CD14-positive monocyte (primary cell): Measurements from ENCODE around the gene MAST2. TPM values are rescaled to one million over a fixed set of nuclear protein-coding genes. Genes with fewer than 3 reads are reported as not detected.
"Not testable (repeated sequence)": the region's sequence is repeated elsewhere in the genome, so short reads cannot be mapped to it uniquely, and the experiment has no call there.

Experiments
- DNase-seq, 3 donors: peaks; one replicate each; pipeline ENCODE4 v3.0.0-alpha.2; 2011 to 2022
- H2AFZ ChIP-seq: 2 replicates; pipeline ENCODE4 v1.6.0; 2012; ENCODE audit warnings: mild to moderate bottlenecking, low read depth, low read length, inconsistent platforms; ENCODE audit not compliant: insufficient read depth, poor library complexity, severe bottlenecking
- H3K27ac ChIP-seq, 2 donors: 1 replicate in 1 of 2; 2 replicates in 1 of 2; pipeline ENCODE4 v1.5.1; 2012 to 2013; ENCODE audit warnings: low read length in 2 of 2, control low read depth in 1 of 2, inconsistent platforms in 1 of 2, low read depth in 1 of 2, mild to moderate bottlenecking in 1 of 2
- H3K27me3 ChIP-seq, 2 donors: one replicate each; pipeline versions ENCODE4 v1.6.0 to v1.6.1; 2011 to 2013; ENCODE audit warnings: low read length in 2 of 2; ENCODE audit not compliant: control insufficient read depth in 2 of 2, insufficient read depth in 2 of 2
- H3K36me3 ChIP-seq, 2 donors: replicated peaks in 1 of 2; 1 replicate in 1 of 2; 2 replicates in 1 of 2; pipeline versions ENCODE4 v1.5.1 to v1.6.1; 2012 to 2013; ENCODE audit warnings: low read length in 2 of 2, control low read depth in 1 of 2, inconsistent platforms in 1 of 2, mild to moderate bottlenecking in 1 of 2; ENCODE audit not compliant: insufficient read depth in 2 of 2, control insufficient read depth in 1 of 2
- H3K4me1 ChIP-seq, 2 donors: 1 replicate in 1 of 2; 2 replicates in 1 of 2; pipeline versions ENCODE4 v1.5.1 to v1.6.1; 2012 to 2013; ENCODE audit warnings: low read length in 2 of 2, control low read depth in 1 of 2, inconsistent platforms in 1 of 2, mild to moderate bottlenecking in 1 of 2, moderate library complexity in 1 of 2; ENCODE audit not compliant: insufficient read depth in 2 of 2, control insufficient read depth in 1 of 2
- H3K4me2 ChIP-seq: replicated peaks from 2 replicates; pipeline ENCODE3; 2012; ENCODE audit warnings: low read length, moderate library complexity, mild to moderate bottlenecking; ENCODE audit not compliant: poor library complexity, severe bottlenecking; ENCODE audit errors: extremely low read depth
- H3K4me3 ChIP-seq, 3 experiments: fragments of 200-600 bp in 1 of 3; sonication (generic) in 1 of 3; replicated peaks in 1 of 3; 1 replicate in 2 of 3; 2 replicates in 1 of 3; pipeline ENCODE4 v1.5.1; 2011 to 2013; ENCODE audit warnings: low read length in 3 of 3, mild to moderate bottlenecking in 3 of 3, control low read depth in 2 of 3, low read depth in 2 of 3, inconsistent platforms in 1 of 3, moderate library complexity in 1 of 3
- H3K79me2 ChIP-seq: 2 replicates; pipeline ENCODE4 v1.6.0; 2012; ENCODE audit warnings: mild to moderate bottlenecking, control low read depth, inconsistent platforms, low read length, moderate library complexity; ENCODE audit not compliant: insufficient read depth
- H3K9ac ChIP-seq: 2 replicates; pipeline ENCODE4 v1.6.0; 2017; ENCODE audit warnings: low read length, mild to moderate bottlenecking; ENCODE audit not compliant: insufficient read depth, poor library complexity, severe bottlenecking
- H3K9me3 ChIP-seq, 2 donors: replicated peaks in 1 of 2; 1 replicate in 1 of 2; 2 replicates in 1 of 2; pipeline versions ENCODE4 v1.5.1 to v1.6.1; 2012 to 2013; ENCODE audit warnings: low read length in 2 of 2, control low read depth in 1 of 2; ENCODE audit not compliant: control insufficient read depth in 1 of 2, insufficient read depth in 1 of 2
- H4K20me1 ChIP-seq: 2 replicates; pipeline ENCODE4 v1.6.0; 2012; ENCODE audit warnings: mild to moderate bottlenecking, low read length, control low read depth, moderate library complexity; ENCODE audit not compliant: insufficient read depth
- H3K27ac Mint-ChIP-seq, 7 donors: one replicate each; pipeline ENCODE4 v1.8.0; 2020; ENCODE audit warnings: mild to moderate bottlenecking in 7 of 7, mixed read lengths in 7 of 7, moderate library complexity in 6 of 7, inconsistent platforms in 2 of 7
- H3K27me3 Mint-ChIP-seq, 3 donors: one replicate each; pipeline ENCODE4 v1.8.0; 2021 to 2022; ENCODE audit warnings: low read depth in 3 of 3, mild to moderate bottlenecking in 3 of 3, mixed read lengths in 3 of 3, moderate library complexity in 3 of 3, inconsistent platforms in 1 of 3
- H3K36me3 Mint-ChIP-seq, 2 donors: one replicate each; pipeline ENCODE4 v1.8.0; 2020; ENCODE audit warnings: mixed read lengths in 2 of 2, inconsistent platforms in 1 of 2, mild to moderate bottlenecking in 1 of 2
- H3K4me1 Mint-ChIP-seq: one replicate; pipeline ENCODE4 v1.8.0; 2020; ENCODE audit warnings: mild to moderate bottlenecking, mixed read lengths
- H3K4me3 Mint-ChIP-seq, 2 donors: one replicate each; pipeline ENCODE4 v1.8.0; 2020; ENCODE audit warnings: mild to moderate bottlenecking in 2 of 2, mixed read lengths in 2 of 2, moderate library complexity in 1 of 2
- H3K9me3 Mint-ChIP-seq, 7 donors: one replicate each; pipeline ENCODE4 v1.8.0; 2020 to 2022; ENCODE audit warnings: mixed read lengths in 7 of 7, mild to moderate bottlenecking in 6 of 7, moderate library complexity in 6 of 7, inconsistent platforms in 2 of 7
- WGBS: methylation state at CpG from one replicate; pipeline ENCODE4 v1.1.5; 2013; ENCODE audit warnings: missing lambda C conversion rate; ENCODE audit not compliant: insufficient coverage; 5-methylcytosine and 5-hydroxymethylcytosine counted together
- intact Hi-C, 2 donors: fragments of 100-400 bp; cut with micrococcal nuclease; formaldehyde crosslinking; loops; one replicate each; pipeline versions ENCODE4 v1.15.0 to v1.15.1; 2023
- polyA plus RNA-seq, 3 donors: library from polyadenylated mRNA; depleted of rRNA in 1 of 3; unstranded in 2 of 3; stranded (reverse) in 1 of 3; fragments of 300-500 nt in 2 of 3; fragments of >200 nt in 1 of 3; fragmentation: Illumina TruSeq in 2 of 3; gene quantifications; 1 replicate in 2 of 3; 2 replicates in 1 of 3; pipeline ENCODE4 v1.2.3, GENCODE V29; 2012 to 2021
- TF ChIP-seq, protein P1 (sequence below): fragments of 200-600 bp; IDR thresholded peaks from one replicate; pipeline ENCODE4 v1.8.0; 2022; ENCODE audit warnings: antibody characterized with exemption, mild to moderate bottlenecking

MAST2 gene
- polyA plus RNA-seq, 3 donors, result 1.0 to 7.2 (median 2.5) TPM

DNA sequence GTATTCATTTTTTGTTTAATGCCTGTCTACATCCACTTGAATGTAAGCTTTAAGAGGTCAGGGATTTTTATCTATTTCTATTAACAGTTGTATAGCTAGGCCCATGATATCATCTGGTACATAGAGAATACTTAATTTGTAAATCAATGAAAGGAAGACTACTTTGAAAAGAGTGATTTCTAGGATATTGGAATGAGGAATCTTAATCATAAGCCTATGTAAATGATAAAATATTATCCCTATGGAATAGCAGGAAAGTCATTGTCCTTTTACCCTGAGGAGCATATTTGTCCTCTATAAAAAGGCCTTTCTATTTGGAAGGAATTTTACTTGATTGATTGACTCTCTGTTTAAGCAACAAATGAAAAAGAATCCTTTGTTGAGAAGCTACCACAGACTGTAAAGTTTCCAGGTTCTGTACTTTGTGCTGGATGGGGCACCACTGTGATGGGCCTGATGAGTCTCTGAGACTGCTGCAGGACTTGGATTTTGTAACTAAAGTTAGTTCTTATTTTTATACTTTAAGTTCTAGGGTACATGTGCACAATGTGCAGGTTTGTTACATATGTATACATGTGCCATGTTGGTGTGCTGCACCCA, 53.8 kb downstream of the MAST2 start:
- Mint-ChIP-seq H3K36me3 (peaks cover 2 to 3% of the 10 kb centered on the region in 2 donors), H3K4me1 (no peaks in the 10 kb centered on the region), H3K9me3 (peaks cover 0 to 4% (median 2%) of the 10 kb centered on the region in 7 donors), H3K27ac (no peak overlapping the region), H3K27me3 (peaks cover 0 to 2% (median 0%) of the 10 kb centered on the region in 3 donors), H3K4me3 (no peak overlapping the region)
- no peaks in the 10 kb centered on the region for H3K4me1 ChIP-seq
- no peaks in the 10 kb centered on the region for H3K27me3 ChIP-seq
- H3K9ac ChIP-seq, result no peak overlapping the region
- TF ChIP-seq, protein P1, sequence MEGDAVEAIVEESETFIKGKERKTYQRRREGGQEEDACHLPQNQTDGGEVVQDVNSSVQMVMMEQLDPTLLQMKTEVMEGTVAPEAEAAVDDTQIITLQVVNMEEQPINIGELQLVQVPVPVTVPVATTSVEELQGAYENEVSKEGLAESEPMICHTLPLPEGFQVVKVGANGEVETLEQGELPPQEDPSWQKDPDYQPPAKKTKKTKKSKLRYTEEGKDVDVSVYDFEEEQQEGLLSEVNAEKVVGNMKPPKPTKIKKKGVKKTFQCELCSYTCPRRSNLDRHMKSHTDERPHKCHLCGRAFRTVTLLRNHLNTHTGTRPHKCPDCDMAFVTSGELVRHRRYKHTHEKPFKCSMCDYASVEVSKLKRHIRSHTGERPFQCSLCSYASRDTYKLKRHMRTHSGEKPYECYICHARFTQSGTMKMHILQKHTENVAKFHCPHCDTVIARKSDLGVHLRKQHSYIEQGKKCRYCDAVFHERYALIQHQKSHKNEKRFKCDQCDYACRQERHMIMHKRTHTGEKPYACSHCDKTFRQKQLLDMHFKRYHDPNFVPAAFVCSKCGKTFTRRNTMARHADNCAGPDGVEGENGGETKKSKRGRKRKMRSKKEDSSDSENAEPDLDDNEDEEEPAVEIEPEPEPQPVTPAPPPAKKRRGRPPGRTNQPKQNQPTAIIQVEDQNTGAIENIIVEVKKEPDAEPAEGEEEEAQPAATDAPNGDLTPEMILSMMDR, result no peak
- no peak overlapping the region for H3K27ac ChIP-seq
- H2AFZ ChIP-seq, result no peak overlapping the region
- H3K9me3 ChIP-seq, result no peaks in the 10 kb centered on the region
- H3K4me3 ChIP-seq, result no peak overlapping the region
- no peaks in the 10 kb centered on the region for H3K79me2 ChIP-seq
- intact Hi-C loops, result no loop called here
- DNase-seq, result no peak
- no peaks in the 10 kb centered on the region for H4K20me1 ChIP-seq
- H3K36me3 ChIP-seq, result no peaks in the 10 kb centered on the region
- no peak overlapping the region for H3K4me2 ChIP-seq

DNA sequence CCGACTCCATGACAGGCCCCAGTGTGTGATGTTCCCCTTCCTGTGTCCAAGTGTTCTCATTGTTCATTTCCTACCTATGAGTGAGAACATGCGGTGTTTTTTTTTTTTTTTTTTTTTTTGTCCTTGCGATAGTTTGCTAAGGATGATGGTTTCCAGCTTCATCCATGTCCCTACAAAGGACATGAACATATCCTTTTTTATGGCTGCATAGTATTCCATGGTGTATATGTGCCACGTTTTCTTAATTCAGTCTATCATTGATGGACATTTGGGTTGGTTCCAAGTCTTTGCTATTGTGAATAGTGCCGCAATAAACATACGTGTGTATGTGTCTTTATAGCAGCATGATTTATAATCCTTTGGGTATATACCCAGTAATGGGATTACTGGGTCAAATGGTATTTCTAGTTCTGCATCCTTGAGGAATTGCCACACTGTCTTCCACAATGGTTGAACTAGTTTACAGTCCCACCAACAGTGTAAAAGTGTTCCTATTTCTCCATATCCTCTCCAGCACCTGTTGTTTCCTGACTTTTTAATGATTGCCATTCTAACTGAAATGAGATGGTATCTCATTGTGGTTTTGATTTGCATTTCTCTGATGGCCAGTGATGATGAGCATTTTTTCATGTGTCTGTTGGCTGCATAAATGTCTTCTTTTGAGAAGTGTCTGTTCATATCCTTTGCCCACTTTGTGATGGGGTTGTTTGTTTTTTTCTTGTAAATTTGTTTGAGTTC, 54.5 kb downstream of the MAST2 start:
- H3K4me3 Mint-ChIP-seq, H3K4me1 Mint-ChIP-seq, intact Hi-C loops, H3K36me3 Mint-ChIP-seq, H3K4me2 ChIP-seq, H3K27me3 ChIP-seq, H3K27me3 Mint-ChIP-seq, H3K4me3 ChIP-seq, H3K9me3 Mint-ChIP-seq, H3K4me1 ChIP-seq, H4K20me1 ChIP-seq, H3K9ac ChIP-seq, H2AFZ ChIP-seq, H3K9me3 ChIP-seq, H3K27ac ChIP-seq, H3K27ac Mint-ChIP-seq, DNase-seq, H3K79me2 ChIP-seq, H3K36me3 ChIP-seq: not testable (repeated sequence)
- WGBS, result no CpG with 5 or more reads among the region's 6 CpGs
